Measurements from ENCODE around the gene PLAAT3. TPM values are rescaled to one million over a fixed set of nuclear protein-coding genes. Genes with fewer than 3 reads are reported as not detected.
"Not testable (repeated sequence)": the region's sequence is repeated elsewhere in the genome, so short reads cannot be mapped to it uniquely, and the experiment has no call there.

Gene PLAAT3
- polyA plus RNA-seq, 1 donor from 2014 or later, result not detected

GRCh38 chr11:63531074-63531792, 83.0 kb downstream of the PLAAT3 start:
- not testable (repeated sequence) for H3K4me2 ChIP-seq (ENCODE audit: low read length); H3K9ac ChIP-seq (ENCODE audit: low read length); H3K27ac ChIP-seq (ENCODE audit: low read length)

GRCh38 chr11:63530021-63530420, 84.2 kb downstream of the PLAAT3 start:
- Histone ChIP-seq H3K4me3 (ENCODE audit: low read length) (no peak overlapping the region), H3K79me2 (replicated peaks; ENCODE audit: insufficient read depth, low read length) (no peaks in the 10 kb centered on the region), H3F3A (ENCODE audit: insufficient read depth, low read length, poor library complexity, severe bottlenecking) (no peaks in the 10 kb centered on the region), H3K9me3 (ENCODE audit: low read length) (no peaks in the 10 kb centered on the region), H3K9ac (ENCODE audit: low read length) (no peak overlapping the region), H3K9me2 (ENCODE audit: insufficient read depth, low read length) (no peaks in the 10 kb centered on the region), H3K27me3 (ENCODE audit: insufficient read depth, low read depth, low read length) (peaks cover 9% of the 10 kb centered on the region), H2AFZ (ENCODE audit: low read depth, low read length) (no peak overlapping the region), H3K4me2 (ENCODE audit: low read length) (no peak overlapping the region), H4K20me1 (ENCODE audit: insufficient read depth) (no peaks in the 10 kb centered on the region), H3K27ac (ENCODE audit: low read length) (no peak overlapping the region), H3K36me3 (ENCODE audit: insufficient read depth, low read length) (no peaks in the 10 kb centered on the region)
- TF ChIP-seq TAF1 (IDR thresholded peaks at IDR 0.05; ENCODE audit: low read depth) (no peak), EZH2 (IDR thresholded peaks at IDR 0.05; ENCODE audit: borderline replicate concordance, insufficient read depth, low read length, poor library complexity, severe bottlenecking) (no peak), SMC3 (conservative IDR thresholded peaks at IDR 0.05; ENCODE audit: poor library complexity) (no peak), MXI1 (conservative IDR thresholded peaks at IDR 0.05; ENCODE audit: poor library complexity, severe bottlenecking) (no peak), RAD21 (conservative IDR thresholded peaks at IDR 0.05) (no peak), REST (IDR thresholded peaks at IDR 0.05; ENCODE audit: borderline replicate concordance) (no peak), EP300 (conservative IDR thresholded peaks at IDR 0.05; ENCODE audit: poor library complexity, severe bottlenecking) (no peak), CTCF (IDR thresholded peaks at IDR 0.05; ENCODE audit: poor library complexity, severe bottlenecking) (no peak), POLR2AphosphoS5 (IDR thresholded peaks at IDR 0.05) (no peak)

More at GRCh38 chr11:63531074-63531792, 83.0 kb downstream of the PLAAT3 start:
- H3K9me3 ChIP-seq (ENCODE audit: low read length); H3F3A ChIP-seq (ENCODE audit: insufficient read depth, low read length, poor library complexity, severe bottlenecking); H3K4me3 ChIP-seq (ENCODE audit: low read length); H4K20me1 ChIP-seq (ENCODE audit: insufficient read depth); H3K9me2 ChIP-seq (ENCODE audit: insufficient read depth, low read length); H2AFZ ChIP-seq (ENCODE audit: low read depth, low read length); H3K36me3 ChIP-seq (ENCODE audit: insufficient read depth, low read length); H3K27me3 ChIP-seq (ENCODE audit: insufficient read depth, low read depth, low read length); H3K79me2 ChIP-seq (replicated peaks; ENCODE audit: insufficient read depth, low read length): not testable (repeated sequence)

GRCh38 chr11:63529373-63529772, 84.9 kb downstream of the PLAAT3 start:
- not testable (repeated sequence) for H2AFZ ChIP-seq (ENCODE audit: low read depth, low read length); H3K4me3 ChIP-seq (ENCODE audit: low read length); H3K27ac ChIP-seq (ENCODE audit: low read length); H3K9ac ChIP-seq (ENCODE audit: low read length); H3K79me2 ChIP-seq (replicated peaks; ENCODE audit: insufficient read depth, low read length); H4K20me1 ChIP-seq (ENCODE audit: insufficient read depth); H3F3A ChIP-seq (ENCODE audit: insufficient read depth, low read length, poor library complexity, severe bottlenecking); H3K36me3 ChIP-seq (ENCODE audit: insufficient read depth, low read length); H3K4me2 ChIP-seq (ENCODE audit: low read length); H3K9me3 ChIP-seq (ENCODE audit: low read length); H3K27me3 ChIP-seq (ENCODE audit: insufficient read depth, low read depth, low read length); H3K9me2 ChIP-seq (ENCODE audit: insufficient read depth, low read length)

GRCh38 chr11:63528729-63529278, 85.4 kb downstream of the PLAAT3 start:
- not testable (repeated sequence) for H3K79me2 ChIP-seq (replicated peaks; ENCODE audit: insufficient read depth, low read length); H3K27me3 ChIP-seq (ENCODE audit: insufficient read depth, low read depth, low read length); H3F3A ChIP-seq (ENCODE audit: insufficient read depth, low read length, poor library complexity, severe bottlenecking); H3K4me2 ChIP-seq (ENCODE audit: low read length); H3K9ac ChIP-seq (ENCODE audit: low read length); H3K9me3 ChIP-seq (ENCODE audit: low read length); H4K20me1 ChIP-seq (ENCODE audit: insufficient read depth); H3K4me3 ChIP-seq (ENCODE audit: low read length); H2AFZ ChIP-seq (ENCODE audit: low read depth, low read length); H3K9me2 ChIP-seq (ENCODE audit: insufficient read depth, low read length); H3K27ac ChIP-seq (ENCODE audit: low read length); H3K36me3 ChIP-seq (ENCODE audit: insufficient read depth, low read length)

- H3K9ac ChIP-seq (ENCODE audit: low read length); H3K4me2 ChIP-seq (ENCODE audit: low read length); H3K9me2 ChIP-seq (ENCODE audit: insufficient read depth, low read length); H3K27ac ChIP-seq (ENCODE audit: low read length); H3K36me3 ChIP-seq (ENCODE audit: insufficient read depth, low read length); H3K27me3 ChIP-seq (ENCODE audit: insufficient read depth, low read depth, low read length); H3K4me3 ChIP-seq (ENCODE audit: low read length); H4K20me1 ChIP-seq (ENCODE audit: insufficient read depth); H3K9me3 ChIP-seq (ENCODE audit: low read length); H3F3A ChIP-seq (ENCODE audit: insufficient read depth, low read length, poor library complexity, severe bottlenecking); H2AFZ ChIP-seq (ENCODE audit: low read depth, low read length); H3K79me2 ChIP-seq (replicated peaks; ENCODE audit: insufficient read depth, low read length): not testable (repeated sequence)
Observed at GRCh38 chr11:63528156-63528555, 86.1 kb downstream of the PLAAT3 start.

All from neural cell (in vitro differentiated cells).